K562 (cell line): ENCODE measurements around the gene PIGH.

Source experiments
- ASH1L ChIP-seq: fragments of 450-650 bp; IDR thresholded peaks from 2 replicates; pipeline ENCODE4 v1.6.1; 2018; ENCODE audit warnings: borderline replicate concordance, mild to moderate bottlenecking, low read depth; ENCODE audit not compliant: partially characterized antibody
- ELF4 ChIP-seq: fragments of 450-650 bp; formaldehyde crosslinking; IDR thresholded peaks from 2 replicates; pipeline ENCODE4 v1.4.0; 2022; ENCODE audit warnings: missing genetic modification characterization
- EZH2 ChIP-seq: IDR thresholded peaks from 2 replicates; pipeline ENCODE4 v1.6.1; 2012; ENCODE audit warnings: low read depth, mild to moderate bottlenecking, inconsistent platforms, low read length, borderline replicate concordance
- GABPB1 ChIP-seq: sonication (generic); formaldehyde crosslinking; IDR thresholded peaks from 2 replicates; pipeline ENCODE4 v1.8.0; 2022; ENCODE audit warnings: mild to moderate bottlenecking, missing genetic modification reagents
- MXI1 ChIP-seq: IDR thresholded peaks from 2 replicates; pipeline ENCODE4 v1.6.1; 2011; ENCODE audit warnings: low read depth, mild to moderate bottlenecking, improper control_type of control experiment, low read length
- NFIC ChIP-seq: fragments of 450-650 bp; IDR thresholded peaks from 2 replicates; pipeline ENCODE4 v1.6.1; 2017; ENCODE audit warnings: mild to moderate bottlenecking, inconsistent platforms
- POLR2A ChIP-seq: fragments of 450-650 bp; conservative IDR thresholded peaks from 2 replicates; pipeline ENCODE4 v1.6.1; 2016
- SAP30 ChIP-seq: fragments of 200-600 bp; sonication (generic); IDR thresholded peaks from 2 replicates; pipeline ENCODE4 v1.6.1; 2012; ENCODE audit warnings: borderline replicate concordance, low read depth, mild to moderate bottlenecking, moderate library complexity, low read length, control low read depth, inconsistent platforms; ENCODE audit not compliant: insufficient read depth, poor library complexity, severe bottlenecking
- SIN3A ChIP-seq, 2 experiments: fragments of 150-350 bp in 1 of 2; IDR thresholded peaks; 2 replicates each; pipeline ENCODE4 v1.6.1; 2011 to 2016; ENCODE audit warnings: borderline replicate concordance in 2 of 2, low read depth in 2 of 2, low read length in 2 of 2, mild to moderate bottlenecking in 2 of 2, moderate library complexity in 2 of 2; ENCODE audit not compliant: control insufficient read depth in 1 of 2
- SIN3B ChIP-seq: fragments of 450-650 bp; IDR thresholded peaks from 2 replicates; pipeline ENCODE4 v1.6.1; 2017; ENCODE audit warnings: low read depth, mild to moderate bottlenecking, moderate library complexity
- YBX1 ChIP-seq: fragments of 450-650 bp; IDR thresholded peaks from 2 replicates; pipeline ENCODE4 v1.7.1; 2016; ENCODE audit warnings: mild to moderate bottlenecking
- ZBTB8A ChIP-seq: fragments of 450-650 bp; IDR thresholded peaks from 2 replicates; pipeline ENCODE4 v1.6.1; 2018; ENCODE audit warnings: mild to moderate bottlenecking, moderate library complexity; ENCODE audit not compliant: partially characterized antibody
- TF ChIP-seq, protein P1 (sequence below): sonication (generic); formaldehyde crosslinking; IDR thresholded peaks from 2 replicates; pipeline ENCODE4 v1.8.1; 2023; ENCODE audit warnings: mild to moderate bottlenecking, missing genetic modification reagents

DNA sequence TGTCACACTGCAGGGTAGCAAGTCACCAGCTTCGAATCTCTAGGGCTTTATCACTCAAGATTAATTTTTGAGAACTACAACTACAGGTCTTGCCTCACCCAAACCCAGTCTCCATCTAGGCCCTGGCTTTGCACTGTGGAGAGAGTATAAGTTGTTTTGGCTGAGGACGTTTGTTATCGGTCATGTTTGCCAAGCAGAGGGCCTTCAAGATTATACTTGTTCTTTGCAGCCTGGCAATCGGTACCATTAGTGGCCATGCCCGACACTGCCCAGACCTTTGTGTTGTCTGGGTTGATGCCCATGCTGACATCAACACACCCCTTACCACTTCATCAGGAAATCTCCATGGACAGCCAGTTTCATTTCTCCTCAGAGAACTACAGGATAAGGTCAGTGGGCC, 45.3 kb upstream of the PIGH start:
- no peak for TF ChIP-seq NFIC
- TF ChIP-seq MXI1, result no peak
- TF ChIP-seq ZBTB8A, result no peak
- no peak for TF ChIP-seq EZH2
- no peak for TF ChIP-seq YBX1
- TF ChIP-seq SAP30, result no peak
- no peak for TF ChIP-seq GABPB1 (CRISPR knock-in tag)
- TF ChIP-seq POLR2A, result no peak
- no peak for TF ChIP-seq ASH1L
- TF ChIP-seq, protein P1, sequence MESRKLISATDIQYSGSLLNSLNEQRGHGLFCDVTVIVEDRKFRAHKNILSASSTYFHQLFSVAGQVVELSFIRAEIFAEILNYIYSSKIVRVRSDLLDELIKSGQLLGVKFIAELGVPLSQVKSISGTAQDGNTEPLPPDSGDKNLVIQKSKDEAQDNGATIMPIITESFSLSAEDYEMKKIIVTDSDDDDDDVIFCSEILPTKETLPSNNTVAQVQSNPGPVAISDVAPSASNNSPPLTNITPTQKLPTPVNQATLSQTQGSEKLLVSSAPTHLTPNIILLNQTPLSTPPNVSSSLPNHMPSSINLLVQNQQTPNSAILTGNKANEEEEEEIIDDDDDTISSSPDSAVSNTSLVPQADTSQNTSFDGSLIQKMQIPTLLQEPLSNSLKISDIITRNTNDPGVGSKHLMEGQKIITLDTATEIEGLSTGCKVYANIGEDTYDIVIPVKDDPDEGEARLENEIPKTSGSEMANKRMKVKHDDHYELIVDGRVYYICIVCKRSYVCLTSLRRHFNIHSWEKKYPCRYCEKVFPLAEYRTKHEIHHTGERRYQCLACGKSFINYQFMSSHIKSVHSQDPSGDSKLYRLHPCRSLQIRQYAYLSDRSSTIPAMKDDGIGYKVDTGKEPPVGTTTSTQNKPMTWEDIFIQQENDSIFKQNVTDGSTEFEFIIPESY (CRISPR knock-in tag), result no peak
- TF ChIP-seq SIN3A (IDR thresholded peaks at IDR 0.05; ENCODE audit: borderline replicate concordance in 2 of 2, control insufficient read depth in 1 of 2, low read depth in 2 of 2, low read length in 2 of 2), result no peak
- TF ChIP-seq SIN3B, result no peak
- no peak for TF ChIP-seq ELF4 (CRISPR knock-in tag)
